SK-N-SH treated with all-trans-retinoic acid at 6 μM for 48 hours (cell line): ENCODE data around the gene FLOT1.

ENCODE experiments used
- ARNTL ChIP-seq: fragments of 450-650 bp; formaldehyde crosslinking; IDR thresholded peaks from 2 replicates; pipeline ENCODE4 v1.5.0; 2020; ENCODE audit warnings: low read depth, mild to moderate bottlenecking, moderate library complexity, borderline replicate concordance
- ESRRG ChIP-seq: fragments of 250-450 bp; sonication (Bioruptor Pico); IDR thresholded peaks from 2 replicates; pipeline ENCODE4 v1.6.1; 2021; ENCODE audit warnings: mild to moderate bottlenecking
- ISL1 ChIP-seq: fragments of 250-450 bp; sonication (Bioruptor Pico); IDR thresholded peaks from 2 replicates; pipeline ENCODE4 v2.1.2; 2022; ENCODE audit warnings: mild to moderate bottlenecking, moderate library complexity
- OSR1 ChIP-seq: fragments of 250-450 bp; sonication (Bioruptor Pico); IDR thresholded peaks from 2 replicates; pipeline ENCODE4 v1.8.0; 2022; ENCODE audit warnings: moderate library complexity, mild to moderate bottlenecking, inconsistent platforms
- PPARA ChIP-seq: fragments of 250-450 bp; sonication (Bioruptor Pico); IDR thresholded peaks from 2 replicates; pipeline ENCODE4 v1.5.0; 2020; ENCODE audit warnings: mild to moderate bottlenecking, borderline replicate concordance
- RARB ChIP-seq: fragments of 250-450 bp; sonication (Bioruptor Pico); IDR thresholded peaks from 2 replicates; pipeline ENCODE4 v1.8.0; 2021; ENCODE audit warnings: mild to moderate bottlenecking, moderate library complexity
- TCF4 ChIP-seq: fragments of 250-450 bp; sonication (Bioruptor Pico); IDR thresholded peaks from 2 replicates; pipeline ENCODE4 v1.8.0; 2021; ENCODE audit warnings: mild to moderate bottlenecking, moderate library complexity, borderline replicate concordance
- ZFP30 ChIP-seq: fragments of 450-650 bp; formaldehyde crosslinking; IDR thresholded peaks from 2 replicates; pipeline ENCODE4 v1.5.0; 2022; ENCODE audit warnings: mild to moderate bottlenecking, moderate library complexity
- ZNF8 ChIP-seq: fragments of 450-650 bp; formaldehyde crosslinking; IDR thresholded peaks from 2 replicates; pipeline ENCODE4 v1.5.0; 2020; ENCODE audit warnings: mild to moderate bottlenecking, moderate library complexity
- TF ChIP-seq, protein P1 (sequence below): fragments of 250-450 bp; sonication (Bioruptor Pico); IDR thresholded peaks from 2 replicates; pipeline ENCODE4 v1.5.0; 2020; ENCODE audit warnings: mild to moderate bottlenecking, moderate library complexity
- TF ChIP-seq, protein P2 (sequence below): fragments of 250-450 bp; sonication (Bioruptor Pico); IDR thresholded peaks from 2 replicates; pipeline ENCODE4 v1.5.1; 2021; ENCODE audit warnings: mild to moderate bottlenecking, moderate library complexity

- no peak for TF ChIP-seq ARNTL (CRISPR knock-in tag)
- TF ChIP-seq PPARA (CRISPR knock-in tag), result no peak
- TF ChIP-seq ISL1 (CRISPR knock-in tag), result no peak
- TF ChIP-seq TCF4, result no peak
- TF ChIP-seq ZNF8 (CRISPR knock-in tag), result no peak
- no peak for TF ChIP-seq ZFP30 (CRISPR knock-in tag)
- TF ChIP-seq, protein P1, sequence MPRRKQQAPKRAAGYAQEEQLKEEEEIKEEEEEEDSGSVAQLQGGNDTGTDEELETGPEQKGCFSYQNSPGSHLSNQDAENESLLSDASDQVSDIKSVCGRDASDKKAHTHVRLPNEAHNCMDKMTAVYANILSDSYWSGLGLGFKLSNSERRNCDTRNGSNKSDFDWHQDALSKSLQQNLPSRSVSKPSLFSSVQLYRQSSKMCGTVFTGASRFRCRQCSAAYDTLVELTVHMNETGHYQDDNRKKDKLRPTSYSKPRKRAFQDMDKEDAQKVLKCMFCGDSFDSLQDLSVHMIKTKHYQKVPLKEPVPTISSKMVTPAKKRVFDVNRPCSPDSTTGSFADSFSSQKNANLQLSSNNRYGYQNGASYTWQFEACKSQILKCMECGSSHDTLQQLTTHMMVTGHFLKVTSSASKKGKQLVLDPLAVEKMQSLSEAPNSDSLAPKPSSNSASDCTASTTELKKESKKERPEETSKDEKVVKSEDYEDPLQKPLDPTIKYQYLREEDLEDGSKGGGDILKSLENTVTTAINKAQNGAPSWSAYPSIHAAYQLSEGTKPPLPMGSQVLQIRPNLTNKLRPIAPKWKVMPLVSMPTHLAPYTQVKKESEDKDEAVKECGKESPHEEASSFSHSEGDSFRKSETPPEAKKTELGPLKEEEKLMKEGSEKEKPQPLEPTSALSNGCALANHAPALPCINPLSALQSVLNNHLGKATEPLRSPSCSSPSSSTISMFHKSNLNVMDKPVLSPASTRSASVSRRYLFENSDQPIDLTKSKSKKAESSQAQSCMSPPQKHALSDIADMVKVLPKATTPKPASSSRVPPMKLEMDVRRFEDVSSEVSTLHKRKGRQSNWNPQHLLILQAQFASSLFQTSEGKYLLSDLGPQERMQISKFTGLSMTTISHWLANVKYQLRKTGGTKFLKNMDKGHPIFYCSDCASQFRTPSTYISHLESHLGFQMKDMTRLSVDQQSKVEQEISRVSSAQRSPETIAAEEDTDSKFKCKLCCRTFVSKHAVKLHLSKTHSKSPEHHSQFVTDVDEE (CRISPR knock-in tag), result no peak
- TF ChIP-seq, protein P2, sequence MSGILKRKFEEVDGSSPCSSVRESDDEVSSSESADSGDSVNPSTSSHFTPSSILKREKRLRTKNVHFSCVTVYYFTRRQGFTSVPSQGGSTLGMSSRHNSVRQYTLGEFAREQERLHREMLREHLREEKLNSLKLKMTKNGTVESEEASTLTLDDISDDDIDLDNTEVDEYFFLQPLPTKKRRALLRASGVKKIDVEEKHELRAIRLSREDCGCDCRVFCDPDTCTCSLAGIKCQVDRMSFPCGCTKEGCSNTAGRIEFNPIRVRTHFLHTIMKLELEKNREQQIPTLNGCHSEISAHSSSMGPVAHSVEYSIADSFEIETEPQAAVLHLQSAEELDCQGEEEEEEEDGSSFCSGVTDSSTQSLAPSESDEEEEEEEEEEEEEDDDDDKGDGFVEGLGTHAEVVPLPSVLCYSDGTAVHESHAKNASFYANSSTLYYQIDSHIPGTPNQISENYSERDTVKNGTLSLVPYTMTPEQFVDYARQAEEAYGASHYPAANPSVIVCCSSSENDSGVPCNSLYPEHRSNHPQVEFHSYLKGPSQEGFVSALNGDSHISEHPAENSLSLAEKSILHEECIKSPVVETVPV (CRISPR knock-in tag), result no peak; the same call in 1 of the 2 replicates
- no peak for TF ChIP-seq OSR1 (CRISPR knock-in tag)
- TF ChIP-seq RARB (CRISPR knock-in tag), result no peak
- TF ChIP-seq ESRRG (CRISPR knock-in tag), result no peak
Measured at GRCh38 chr6:30722280-30723112, 20.0 kb downstream of the FLOT1 start.
